GM06990 (cell line): Measurements from ENCODE around the gene CRYBG3.

ENCODE experiments used
- DNase-seq: peaks from one replicate; pipeline ENCODE4 v3.0.0-alpha.2; 2011; ENCODE audit not compliant: insufficient read length; ENCODE audit errors: extremely low read depth
- H3K27me3 ChIP-seq: replicated peaks from 2 replicates; pipeline ENCODE4 v1.6.0; 2011; ENCODE audit warnings: low read length; ENCODE audit not compliant: control insufficient read depth, insufficient read depth
- H3K36me3 ChIP-seq: 2 replicates; pipeline ENCODE4 v1.5.1; 2011; ENCODE audit warnings: low read length; ENCODE audit not compliant: control insufficient read depth, insufficient read depth
- H3K4me3 ChIP-seq: replicated peaks from 2 replicates; pipeline ENCODE4 v1.5.1; 2011; ENCODE audit warnings: low read depth, mild to moderate bottlenecking, control low read depth, low read length
- TF ChIP-seq, protein P1 (sequence below): IDR thresholded peaks from 2 replicates; pipeline ENCODE4 v1.5.1; 2011; ENCODE audit warnings: low read length, control low read depth, mild to moderate bottlenecking, inconsistent platforms; ENCODE audit not compliant: insufficient read depth, poor library complexity, severe bottlenecking

The CRYBG3 gene

DNA sequence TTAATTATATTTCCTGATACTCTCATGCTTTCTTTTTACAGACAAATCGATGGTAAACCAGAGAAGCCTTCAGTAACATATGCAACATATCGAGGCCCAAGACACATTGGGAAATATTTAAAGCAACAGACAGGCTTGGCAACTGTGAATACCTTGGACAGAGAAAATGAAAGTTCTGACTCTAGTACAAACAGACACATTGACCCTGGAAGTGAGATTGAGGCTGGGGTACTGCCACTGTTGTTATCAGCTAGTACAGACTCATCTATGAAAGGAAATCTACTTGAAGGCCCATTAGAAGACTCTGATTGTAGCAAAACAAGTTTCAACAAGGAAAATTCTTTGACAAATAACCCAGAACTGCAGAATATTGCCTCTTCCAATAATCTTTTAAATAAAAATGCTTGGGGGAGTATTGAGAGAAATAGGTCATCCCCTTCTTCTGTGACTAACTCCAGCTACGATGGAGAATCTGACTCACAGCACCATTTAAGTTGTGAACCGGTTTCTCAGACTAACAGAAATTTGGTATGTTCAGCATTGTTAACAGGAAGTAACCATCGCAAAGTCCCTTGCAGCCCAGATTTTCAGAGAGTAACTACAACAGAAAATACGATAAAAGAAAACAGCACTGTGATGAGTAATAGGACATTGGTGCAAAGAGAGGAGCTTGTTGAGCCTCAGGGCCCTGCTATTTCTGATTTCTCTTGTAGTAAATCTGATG is 50.2 kb downstream of the CRYBG3 start:
- no peak for DNase-seq
- H3K36me3 ChIP-seq, result no peaks in the 10 kb centered on the region
- TF ChIP-seq, protein P1, sequence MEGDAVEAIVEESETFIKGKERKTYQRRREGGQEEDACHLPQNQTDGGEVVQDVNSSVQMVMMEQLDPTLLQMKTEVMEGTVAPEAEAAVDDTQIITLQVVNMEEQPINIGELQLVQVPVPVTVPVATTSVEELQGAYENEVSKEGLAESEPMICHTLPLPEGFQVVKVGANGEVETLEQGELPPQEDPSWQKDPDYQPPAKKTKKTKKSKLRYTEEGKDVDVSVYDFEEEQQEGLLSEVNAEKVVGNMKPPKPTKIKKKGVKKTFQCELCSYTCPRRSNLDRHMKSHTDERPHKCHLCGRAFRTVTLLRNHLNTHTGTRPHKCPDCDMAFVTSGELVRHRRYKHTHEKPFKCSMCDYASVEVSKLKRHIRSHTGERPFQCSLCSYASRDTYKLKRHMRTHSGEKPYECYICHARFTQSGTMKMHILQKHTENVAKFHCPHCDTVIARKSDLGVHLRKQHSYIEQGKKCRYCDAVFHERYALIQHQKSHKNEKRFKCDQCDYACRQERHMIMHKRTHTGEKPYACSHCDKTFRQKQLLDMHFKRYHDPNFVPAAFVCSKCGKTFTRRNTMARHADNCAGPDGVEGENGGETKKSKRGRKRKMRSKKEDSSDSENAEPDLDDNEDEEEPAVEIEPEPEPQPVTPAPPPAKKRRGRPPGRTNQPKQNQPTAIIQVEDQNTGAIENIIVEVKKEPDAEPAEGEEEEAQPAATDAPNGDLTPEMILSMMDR, result no peak
- no peak overlapping the region for H3K4me3 ChIP-seq
- H3K27me3 ChIP-seq, result no peaks in the 10 kb centered on the region

DNA sequence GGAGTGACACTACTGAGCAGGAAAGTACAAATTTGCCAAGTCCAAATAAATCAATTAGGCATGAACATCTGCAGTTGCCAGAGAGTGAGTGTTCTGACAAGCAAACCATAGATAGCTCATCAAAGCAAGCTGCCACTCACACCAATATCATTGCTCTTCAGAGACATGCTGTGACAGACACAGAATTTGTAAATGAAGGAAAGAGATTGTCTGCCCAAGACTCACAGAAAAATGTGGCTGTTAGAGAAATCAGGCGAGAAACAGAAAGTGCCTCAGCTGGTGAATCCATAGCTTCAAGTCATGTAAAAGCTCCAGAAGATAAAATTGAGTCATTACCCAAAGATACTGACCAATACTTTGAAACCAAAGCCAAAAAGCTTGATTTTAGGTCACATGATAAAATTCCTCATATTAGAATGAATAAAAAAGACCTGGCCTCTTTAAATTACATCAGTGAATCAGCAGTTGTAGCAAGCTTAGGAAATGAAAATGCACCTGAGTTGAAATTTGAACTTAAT is 50.8 kb downstream of the CRYBG3 start:
- H3K27me3 ChIP-seq, result no peaks in the 10 kb centered on the region
- TF ChIP-seq, protein P1, result no peak
- DNase-seq, result no peak
- no peak overlapping the region for H3K4me3 ChIP-seq
- H3K36me3 ChIP-seq, result no peaks in the 10 kb centered on the region

- Histone ChIP-seq H3K27me3 (no peaks in the 10 kb centered on the region), H3K4me3 (no peak overlapping the region), H3K36me3 (no peaks in the 10 kb centered on the region)
- DNase-seq, result no peak
- TF ChIP-seq, protein P1, result no peak
These were observed 58.5 kb downstream of the CRYBG3 start for GRCh38 chr3:97880267-97880666.

- Histone ChIP-seq H3K4me3 (no peak overlapping the region), H3K36me3 (no peaks in the 10 kb centered on the region), H3K27me3 (no peaks in the 10 kb centered on the region)
- no peak for DNase-seq
- TF ChIP-seq, protein P1, result no peak
These were observed 61.3 kb downstream of the CRYBG3 start for GRCh38 chr3:97882975-97883598.

GRCh38 chr3:97883736-97884135 is 61.9 kb downstream of the CRYBG3 start:
- Histone ChIP-seq H3K4me3 (no peak overlapping the region), H3K27me3 (no peaks in the 10 kb centered on the region), H3K36me3 (no peaks in the 10 kb centered on the region)
- DNase-seq, result no peak
- TF ChIP-seq, protein P1, result no peak
